ENCODE results near the gene USP31. TPM values are rescaled to one million over a fixed set of nuclear protein-coding genes. Genes with fewer than 3 reads are reported as not detected.

Gene USP31
- total and polyA plus RNA-seq, 2 of the 8 experiments (the other 6 are each of a cell fraction or from before 2014, with no cell fraction given) = 6.7 to 19.0 TPM

DNA sequence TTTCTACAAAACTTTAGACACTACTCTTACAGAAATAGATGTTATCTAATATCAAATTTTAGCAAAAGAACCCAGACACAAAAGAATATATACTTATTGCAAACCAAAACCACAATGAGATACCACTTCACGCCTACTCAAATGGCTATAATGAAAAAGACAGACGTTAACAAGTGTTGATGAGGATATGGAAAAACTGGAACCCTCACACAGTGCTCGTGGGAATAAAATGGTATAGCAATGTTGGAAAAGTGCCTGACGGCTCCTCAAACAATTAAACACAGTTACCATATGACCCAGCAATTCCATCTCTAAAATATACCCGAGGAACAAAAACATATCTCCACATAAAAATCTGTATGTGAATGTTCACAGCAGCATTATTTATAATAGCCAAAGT lies 27.1 kb downstream of the USP31 start (continued):
- TF ChIP-seq, protein P1, sequence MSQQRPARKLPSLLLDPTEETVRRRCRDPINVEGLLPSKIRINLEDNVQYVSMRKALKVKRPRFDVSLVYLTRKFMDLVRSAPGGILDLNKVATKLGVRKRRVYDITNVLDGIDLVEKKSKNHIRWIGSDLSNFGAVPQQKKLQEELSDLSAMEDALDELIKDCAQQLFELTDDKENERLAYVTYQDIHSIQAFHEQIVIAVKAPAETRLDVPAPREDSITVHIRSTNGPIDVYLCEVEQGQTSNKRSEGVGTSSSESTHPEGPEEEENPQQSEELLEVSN (IDR thresholded peaks at IDR 0.05) = no peak
- TF ChIP-seq CREB1 (IDR thresholded peaks at IDR 0.05) (no peak), GTF2F1 (IDR thresholded peaks at IDR 0.05; ENCODE audit: borderline replicate concordance, low read depth, low read length) (no peak), CTBP2 (IDR thresholded peaks at IDR 0.05; ENCODE audit: borderline replicate concordance, insufficient read depth, insufficient read length, low read length) (no peak), CBX8 (IDR thresholded peaks at IDR 0.05; ENCODE audit: borderline replicate concordance, low read depth, low read length) (no peak), SRF (IDR thresholded peaks at IDR 0.05; ENCODE audit: low read depth, low read length) (no peak), ZNF274 (IDR thresholded peaks at IDR 0.05; ENCODE audit: borderline replicate concordance, extremely low read depth, low read length) (no peak)
